Activated naive CD4-positive, alpha-beta T cell treated with anti-CD3 and anti-CD28 coated beads, Interleukin-2, amount 50 U/mL, for 24 hours (primary cell): ENCODE results near the gene REC114.
"Not testable (repeated sequence)": the region's sequence is repeated elsewhere in the genome, so short reads cannot be mapped to it uniquely, and the experiment has no call there.

Experiments
- H3K27ac Mint-ChIP-seq: one replicate; pipeline ENCODE4 v1.8.0; 2021; ENCODE audit warnings: mild to moderate bottlenecking, mixed read lengths
- H3K27me3 Mint-ChIP-seq: one replicate; pipeline ENCODE4 v1.8.0; 2021; ENCODE audit warnings: mixed read lengths
- H3K36me3 Mint-ChIP-seq: one replicate; pipeline ENCODE4 v1.8.0; 2021; ENCODE audit warnings: mixed read lengths
- H3K4me1 Mint-ChIP-seq: one replicate; pipeline ENCODE4 v1.8.0; 2021; ENCODE audit warnings: mixed read lengths
- H3K4me3 Mint-ChIP-seq: one replicate; pipeline ENCODE4 v1.8.0; 2021; ENCODE audit warnings: mild to moderate bottlenecking, mixed read lengths
- H3K9me3 Mint-ChIP-seq: one replicate; pipeline ENCODE4 v1.8.0; 2021; ENCODE audit warnings: mixed read lengths

The REC114 gene

GRCh38 chr15:73485885-73486284 is 42.9 kb downstream of the REC114 start:
- not testable (repeated sequence) for H3K27ac Mint-ChIP-seq, H3K9me3 Mint-ChIP-seq, H3K36me3 Mint-ChIP-seq, H3K27me3 Mint-ChIP-seq, H3K4me3 Mint-ChIP-seq, H3K4me1 Mint-ChIP-seq

DNA sequence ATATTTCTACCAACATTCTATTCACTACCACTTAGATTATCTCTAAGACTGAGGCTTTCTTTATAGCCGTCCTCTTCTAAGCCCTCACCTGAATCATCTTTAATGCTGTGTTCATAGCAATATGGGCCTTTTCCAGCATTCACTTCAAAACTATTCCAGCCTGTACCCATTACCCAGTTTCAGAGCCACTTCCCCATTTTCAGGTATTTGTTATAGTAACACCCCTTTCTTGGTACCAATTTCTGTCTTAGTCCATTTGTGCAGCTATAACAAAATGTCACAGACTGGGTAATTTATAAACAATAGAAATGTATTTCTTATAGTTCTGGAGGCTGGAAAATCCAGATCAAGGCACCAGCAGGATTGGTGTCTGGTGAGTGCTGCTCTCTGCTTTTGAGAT is 45.7 kb downstream of the REC114 start:
- Mint-ChIP-seq H3K9me3 (no peaks in the 10 kb centered on the region), H3K36me3 (no peaks in the 10 kb centered on the region), H3K4me3 (no peak overlapping the region), H3K27ac (no peak overlapping the region), H3K27me3 (peaks cover 2% of the 10 kb centered on the region), H3K4me1 (no peaks in the 10 kb centered on the region)

DNA sequence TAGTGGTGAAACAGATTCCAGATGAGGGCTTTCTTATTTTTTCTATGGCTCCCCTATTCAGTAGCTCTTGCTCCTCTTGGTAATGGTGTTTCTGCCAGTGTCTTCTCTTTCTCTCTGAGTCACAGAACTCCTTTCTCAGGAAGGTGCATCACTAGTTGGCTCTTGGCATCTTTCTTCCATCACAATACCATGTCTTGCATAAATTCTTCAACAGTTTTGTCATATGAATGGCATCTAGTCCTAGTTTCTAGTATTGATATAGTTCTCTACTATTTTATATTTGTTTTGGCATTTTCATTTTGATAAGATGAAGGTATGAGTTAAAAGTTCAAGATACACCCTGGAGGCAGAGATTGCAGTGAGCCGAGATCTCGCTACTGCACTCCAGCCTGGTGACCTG is 51.0 kb downstream of the REC114 start:
- Mint-ChIP-seq H3K4me1 (no peaks in the 10 kb centered on the region), H3K9me3 (no peaks in the 10 kb centered on the region), H3K4me3 (no peak overlapping the region), H3K27me3 (peaks cover 2% of the 10 kb centered on the region), H3K27ac (no peak overlapping the region), H3K36me3 (no peaks in the 10 kb centered on the region)

- Mint-ChIP-seq H3K27me3 (peaks cover 6% of the 10 kb centered on the region), H3K4me3 (no peak overlapping the region), H3K9me3 (no peaks in the 10 kb centered on the region), H3K27ac (no peak overlapping the region), H3K36me3 (no peaks in the 10 kb centered on the region), H3K4me1 (no peaks in the 10 kb centered on the region)
Observed at GRCh38 chr15:73495181-73495580, 52.2 kb downstream of the REC114 start.

- Mint-ChIP-seq H3K36me3 (no peaks in the 10 kb centered on the region), H3K27me3 (peaks cover 3% of the 10 kb centered on the region), H3K27ac (no peak overlapping the region)
Observed at GRCh38 chr15:73500696-73501095, 57.7 kb downstream of the REC114 start.

GRCh38 chr15:73504885-73505284 is 61.9 kb downstream of the REC114 start:
- no peaks in the 10 kb centered on the region for H3K9me3 Mint-ChIP-seq
- no peaks in the 10 kb centered on the region for H3K4me1 Mint-ChIP-seq
- H3K36me3 Mint-ChIP-seq = no peaks in the 10 kb centered on the region
- no peak overlapping the region for H3K27ac Mint-ChIP-seq
- peaks cover 2% of the 10 kb centered on the region for H3K27me3 Mint-ChIP-seq
- no peak overlapping the region for H3K4me3 Mint-ChIP-seq

More at GRCh38 chr15:73500696-73501095, 57.7 kb downstream of the REC114 start:
- Mint-ChIP-seq H3K4me3 (no peak overlapping the region), H3K9me3 (no peaks in the 10 kb centered on the region), H3K4me1 (no peaks in the 10 kb centered on the region)

- no peaks in the 10 kb centered on the region for H3K36me3 Mint-ChIP-seq
- peaks cover 3% of the 10 kb centered on the region for H3K27me3 Mint-ChIP-seq
- peaks cover 5% of the 10 kb centered on the region for H3K4me1 Mint-ChIP-seq
- no peak overlapping the region for H3K4me3 Mint-ChIP-seq
- H3K27ac Mint-ChIP-seq = no peak overlapping the region
- H3K9me3 Mint-ChIP-seq = no peaks in the 10 kb centered on the region
Observed at GRCh38 chr15:73515527-73515926, 72.6 kb downstream of the REC114 start.

DNA sequence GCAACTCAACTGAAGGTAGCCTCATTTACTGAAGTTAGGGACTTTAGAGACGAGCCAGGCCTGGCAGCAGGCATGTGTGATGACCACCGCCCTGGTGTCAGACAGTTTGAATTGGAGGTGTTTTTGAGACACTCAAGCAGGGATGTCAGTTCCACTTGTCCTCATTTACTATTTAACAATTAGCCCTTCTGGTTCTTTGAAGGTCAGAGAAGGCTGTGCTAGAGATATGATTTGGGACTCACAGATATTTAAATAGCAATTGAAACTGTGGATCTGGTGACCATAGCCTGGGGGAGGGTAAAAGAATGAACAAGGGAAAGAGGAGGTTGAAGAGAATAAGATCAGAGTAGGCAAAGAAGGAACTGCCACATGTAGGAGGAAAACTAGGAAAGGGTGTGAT is 74.6 kb downstream of the REC114 start:
- Mint-ChIP-seq H3K9me3 (no peaks in the 10 kb centered on the region), H3K27ac (no peak overlapping the region), H3K4me3 (no peak overlapping the region), H3K27me3 (peaks cover 3% of the 10 kb centered on the region), H3K4me1 (peaks cover 5% of the 10 kb centered on the region), H3K36me3 (no peaks in the 10 kb centered on the region)

GRCh38 chr15:73518180-73518862 is 75.4 kb downstream of the REC114 start:
- peaks cover 3% of the 10 kb centered on the region for H3K27me3 Mint-ChIP-seq
- H3K36me3 Mint-ChIP-seq = no peaks in the 10 kb centered on the region
- no peak overlapping the region for H3K4me3 Mint-ChIP-seq
- peaks cover 5% of the 10 kb centered on the region for H3K4me1 Mint-ChIP-seq
- H3K27ac Mint-ChIP-seq = no peak overlapping the region
- no peaks in the 10 kb centered on the region for H3K9me3 Mint-ChIP-seq

- H3K4me3 Mint-ChIP-seq = no peak overlapping the region
- no peaks in the 10 kb centered on the region for H3K9me3 Mint-ChIP-seq
- H3K27ac Mint-ChIP-seq = no peak overlapping the region
Observed at GRCh38 chr15:73518876-73519733, 76.1 kb downstream of the REC114 start.

GRCh38 chr15:73522011-73522410 is 79.0 kb downstream of the REC114 start:
- H3K27me3 Mint-ChIP-seq = peaks cover 2% of the 10 kb centered on the region
- no peak overlapping the region for H3K4me3 Mint-ChIP-seq
- H3K9me3 Mint-ChIP-seq = no peaks in the 10 kb centered on the region
- peaks cover 5% of the 10 kb centered on the region for H3K4me1 Mint-ChIP-seq
- H3K27ac Mint-ChIP-seq = no peak overlapping the region
- no peaks in the 10 kb centered on the region for H3K36me3 Mint-ChIP-seq

More at GRCh38 chr15:73518876-73519733, 76.1 kb downstream of the REC114 start:
- H3K36me3 Mint-ChIP-seq = no peaks in the 10 kb centered on the region
- peaks cover 5% of the 10 kb centered on the region for H3K4me1 Mint-ChIP-seq
- peaks cover 3% of the 10 kb centered on the region for H3K27me3 Mint-ChIP-seq

GRCh38 chr15:73524919-73525318 is 82.0 kb downstream of the REC114 start:
- no peaks in the 10 kb centered on the region for H3K9me3 Mint-ChIP-seq
- peaks cover 2% of the 10 kb centered on the region for H3K36me3 Mint-ChIP-seq
- no peak overlapping the region for H3K4me3 Mint-ChIP-seq
- H3K4me1 Mint-ChIP-seq = no peaks in the 10 kb centered on the region
- H3K27me3 Mint-ChIP-seq = no peaks in the 10 kb centered on the region
- no peak overlapping the region for H3K27ac Mint-ChIP-seq

GRCh38 chr15:73527598-73527997 is 84.6 kb downstream of the REC114 start:
- Mint-ChIP-seq H3K36me3 (peaks cover 4% of the 10 kb centered on the region), H3K9me3 (no peaks in the 10 kb centered on the region), H3K4me1 (no peaks in the 10 kb centered on the region), H3K4me3 (no peak overlapping the region), H3K27ac (no peak overlapping the region), H3K27me3 (no peaks in the 10 kb centered on the region)

- no peaks in the 10 kb centered on the region for H3K9me3 Mint-ChIP-seq
- H3K36me3 Mint-ChIP-seq = peaks cover 4% of the 10 kb centered on the region
- H3K4me3 Mint-ChIP-seq = no peak overlapping the region
- H3K27ac Mint-ChIP-seq = no peak overlapping the region
- H3K27me3 Mint-ChIP-seq = no peaks in the 10 kb centered on the region
- H3K4me1 Mint-ChIP-seq = no peaks in the 10 kb centered on the region
Observed at GRCh38 chr15:73530649-73531048, 87.7 kb downstream of the REC114 start.

DNA sequence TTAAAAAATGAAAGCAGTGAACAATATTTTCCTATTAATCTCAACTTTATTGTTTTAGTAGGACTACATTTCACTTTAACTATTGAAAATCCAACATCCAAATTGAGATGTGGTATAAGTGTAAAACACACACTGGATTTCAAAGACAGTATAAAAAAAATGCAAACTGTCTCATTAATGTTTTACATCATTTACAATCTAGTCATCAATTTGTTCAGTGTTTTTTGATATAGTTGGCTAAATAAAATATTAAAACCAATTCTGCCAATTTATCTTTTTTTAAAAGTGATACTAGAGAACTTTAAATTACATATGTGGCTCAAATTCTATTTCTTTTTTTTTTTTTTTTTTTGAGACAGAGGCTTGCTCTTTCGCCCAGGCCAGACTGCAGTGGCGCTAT is 95.2 kb downstream of the REC114 start:
- Mint-ChIP-seq H3K27me3 (no peaks in the 10 kb centered on the region), H3K9me3 (no peaks in the 10 kb centered on the region), H3K4me1 (no peaks in the 10 kb centered on the region), H3K4me3 (no peak overlapping the region), H3K27ac (no peak overlapping the region), H3K36me3 (peaks cover 2% of the 10 kb centered on the region)

- peaks cover 2% of the 10 kb centered on the region for H3K36me3 Mint-ChIP-seq
- H3K27me3 Mint-ChIP-seq = no peaks in the 10 kb centered on the region
- H3K27ac Mint-ChIP-seq = no peak overlapping the region
- no peaks in the 10 kb centered on the region for H3K4me1 Mint-ChIP-seq
- H3K4me3 Mint-ChIP-seq = no peak overlapping the region
- no peaks in the 10 kb centered on the region for H3K9me3 Mint-ChIP-seq
Observed at GRCh38 chr15:73538563-73539211, 95.7 kb downstream of the REC114 start.
